ENCODE data around the gene LGALS7. TPM values are rescaled to one million over a fixed set of nuclear protein-coding genes. Genes with fewer than 3 reads are reported as not detected.
"Not testable (repeated sequence)": the region's sequence is repeated elsewhere in the genome, so short reads cannot be mapped to it uniquely, and the experiment has no call there.

Gene LGALS7
- total and polyA plus RNA-seq, 5 donors: 0.79 to 1.1 TPM; not detected in 3

DNA sequence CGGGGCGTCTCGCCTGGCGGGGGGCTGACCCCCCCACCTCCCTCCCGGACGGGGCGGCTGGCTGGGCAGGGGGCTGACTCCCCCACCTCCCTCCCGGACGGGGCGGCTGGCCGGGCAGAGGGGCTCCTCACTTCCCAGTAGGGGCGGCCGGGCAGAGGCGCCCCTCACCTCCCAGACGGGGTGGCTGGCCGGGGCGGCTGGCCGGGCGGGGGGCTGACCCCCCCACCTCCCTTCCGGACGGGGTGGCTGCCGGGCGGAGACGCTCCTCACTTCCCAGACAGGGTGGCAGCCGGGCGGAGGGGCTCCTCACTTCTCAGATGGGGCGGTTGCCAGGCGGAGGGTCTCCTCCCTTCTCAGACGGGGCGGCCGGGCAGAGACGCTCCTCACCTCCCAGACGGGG lies 24.5 kb upstream of the LGALS7 start:
- 96% methylated on average over 29 of the region's 33 CpGs for WGBS
- H3K9me3 ChIP-seq (ENCODE audit: control insufficient read depth, low read length); H3K27ac ChIP-seq (ENCODE audit: low read length); ATAC-seq; DNase-seq; H3K4me1 ChIP-seq (ENCODE audit: control insufficient read depth, insufficient read depth, low read length); H3K27me3 ChIP-seq (ENCODE audit: control insufficient read depth, insufficient read depth); H3K4me3 ChIP-seq (ENCODE audit: low read length); intact Hi-C loops (cut with DNase I): not testable (repeated sequence)

DNA sequence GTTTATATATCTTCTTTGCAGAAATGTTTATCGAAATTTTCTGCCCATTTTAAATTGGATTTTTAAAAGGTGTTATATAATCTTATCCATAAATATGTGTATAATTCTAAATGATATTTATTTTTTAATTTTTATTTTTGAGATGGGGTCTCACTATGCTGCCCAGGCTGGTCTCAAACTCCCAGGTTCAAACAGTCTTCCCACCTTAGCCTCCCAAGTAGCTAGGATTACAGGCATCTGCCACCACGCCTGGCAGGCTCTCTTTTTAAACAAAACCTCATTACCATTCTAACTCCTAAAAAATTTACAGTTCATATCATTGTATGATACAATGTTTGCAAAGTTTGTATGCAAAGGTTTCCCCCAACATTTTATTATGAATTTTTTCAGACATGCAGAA lies 22.8 kb upstream of the LGALS7 start:
- no peaks in the 10 kb centered on the region for H3K27me3 ChIP-seq (ENCODE audit: control insufficient read depth, insufficient read depth)
- no peak overlapping the region for H3K4me3 ChIP-seq (ENCODE audit: low read length)
- no peak for DNase-seq
- intact Hi-C loops (cut with DNase I): no loop called here
- no peaks in the 10 kb centered on the region for H3K4me1 ChIP-seq (ENCODE audit: control insufficient read depth, insufficient read depth, low read length)
- WGBS: 73% methylated on average over 2 of the region's 2 CpGs
- H3K9me3 ChIP-seq (ENCODE audit: control insufficient read depth, low read length): no peaks in the 10 kb centered on the region
- no peak for ATAC-seq
- no peak overlapping the region for H3K27ac ChIP-seq (ENCODE audit: low read length)

DNA sequence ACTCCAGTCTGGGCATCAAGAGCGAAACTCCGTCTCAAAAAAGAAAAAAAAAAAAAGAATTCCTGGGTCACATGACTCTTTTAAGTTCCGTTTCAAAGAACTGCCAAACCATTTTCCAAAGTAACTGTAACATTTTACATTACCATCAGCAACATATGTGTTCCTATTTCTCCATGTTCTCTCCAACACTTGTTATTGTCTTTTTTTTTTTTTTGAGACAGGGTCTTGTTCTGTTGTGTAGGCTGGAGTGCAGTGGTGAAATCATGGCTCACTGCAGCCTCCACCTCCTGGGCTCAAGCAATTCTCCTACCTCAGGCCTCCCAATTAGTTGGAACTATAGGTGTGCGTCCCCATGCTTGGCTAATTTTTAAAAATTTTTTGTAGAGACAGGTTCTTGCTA lies 22.2 kb upstream of the LGALS7 start:
- Histone ChIP-seq H3K27me3 (ENCODE audit: control insufficient read depth, insufficient read depth) (no peaks in the 10 kb centered on the region), H3K4me1 (ENCODE audit: control insufficient read depth, insufficient read depth, low read length) (no peaks in the 10 kb centered on the region), H3K4me3 (ENCODE audit: low read length) (no peak overlapping the region), H3K27ac (ENCODE audit: low read length) (no peak overlapping the region), H3K9me3 (ENCODE audit: control insufficient read depth, low read length) (no peaks in the 10 kb centered on the region)
- intact Hi-C loops (cut with DNase I): no loop called here
- 91% methylated on average over 4 of the region's 4 CpGs for WGBS
- no peak for ATAC-seq
- no peak for DNase-seq

DNA sequence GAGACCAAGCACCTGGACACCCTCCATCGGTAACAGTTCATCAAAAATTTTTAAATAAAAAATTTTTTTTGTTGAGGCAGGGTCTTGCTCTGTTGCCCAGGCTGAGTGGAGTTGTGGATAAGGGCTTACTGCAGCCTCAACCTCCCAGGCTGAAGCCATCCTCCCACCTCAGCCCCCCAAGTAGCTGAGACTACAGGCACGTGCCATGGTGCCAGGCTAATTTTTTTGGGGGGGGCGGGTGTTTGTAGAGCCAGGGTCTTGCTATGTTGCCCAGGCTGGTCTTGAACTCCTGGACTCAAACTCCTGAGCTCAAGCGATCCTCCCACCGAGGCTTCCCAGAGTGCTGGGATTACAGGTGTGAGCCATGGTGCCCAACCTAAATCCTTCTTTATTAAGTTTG lies 20.4 kb upstream of the LGALS7 start:
- Histone ChIP-seq H3K27me3 (ENCODE audit: control insufficient read depth, insufficient read depth) (no peaks in the 10 kb centered on the region), H3K27ac (ENCODE audit: low read length) (no peak overlapping the region), H3K4me3 (ENCODE audit: low read length) (no peak overlapping the region), H3K9me3 (ENCODE audit: control insufficient read depth, low read length) (no peaks in the 10 kb centered on the region), H3K4me1 (ENCODE audit: control insufficient read depth, insufficient read depth, low read length) (no peaks in the 10 kb centered on the region)
- intact Hi-C loops (cut with DNase I): no loop called here
- no peak for DNase-seq
- no peak for ATAC-seq
- 96% methylated on average over 5 of the region's 5 CpGs for WGBS

DNA sequence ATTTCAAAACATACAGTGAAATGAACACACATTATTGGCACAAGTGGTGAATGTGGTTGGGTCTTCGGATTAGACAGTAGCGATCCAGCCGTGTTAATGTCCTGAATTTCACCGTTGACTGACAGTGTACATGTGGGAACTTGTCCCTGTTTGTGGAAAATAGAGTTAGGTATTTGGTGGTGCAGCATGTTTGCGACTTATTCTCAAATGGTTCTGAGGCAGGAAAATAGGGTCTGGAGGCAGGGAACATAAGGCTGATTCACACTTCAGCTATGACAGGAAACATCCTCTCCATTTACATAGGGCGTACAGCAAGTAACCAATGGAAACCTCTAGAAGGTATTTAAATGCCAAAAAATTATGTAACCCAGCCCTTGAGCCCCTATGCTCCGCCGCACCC lies 19.9 kb upstream of the LGALS7 start:
- 71% methylated on average over 8 of the region's 8 CpGs for WGBS
- H3K27me3 ChIP-seq (ENCODE audit: control insufficient read depth, insufficient read depth): no peaks in the 10 kb centered on the region
- ATAC-seq (no peak), DNase-seq (no peak)
- H3K27ac ChIP-seq (ENCODE audit: low read length): no peak overlapping the region
- H3K4me1 ChIP-seq (ENCODE audit: control insufficient read depth, insufficient read depth, low read length): no peaks in the 10 kb centered on the region
- no peaks in the 10 kb centered on the region for H3K9me3 ChIP-seq (ENCODE audit: control insufficient read depth, low read length)
- no peak overlapping the region for H3K4me3 ChIP-seq (ENCODE audit: low read length)
- intact Hi-C loops (cut with DNase I): no loop called here

GRCh38 chr19:38792250-38793111 lies 19.2 kb upstream of the LGALS7 start:
- intact Hi-C loops (cut with DNase I): no loop called here
- Histone ChIP-seq H3K4me3 (ENCODE audit: low read length) (no peak overlapping the region), H3K9me3 (ENCODE audit: control insufficient read depth, low read length) (no peaks in the 10 kb centered on the region), H3K27ac (ENCODE audit: low read length) (no peak overlapping the region), H3K4me1 (ENCODE audit: control insufficient read depth, insufficient read depth, low read length) (no peaks in the 10 kb centered on the region), H3K27me3 (ENCODE audit: control insufficient read depth, insufficient read depth) (no peaks in the 10 kb centered on the region)
- ATAC-seq (peak; percentile 55 to 62), DNase-seq (peak; percentile 55 to 86 (median 86))
- 21% methylated on average over 65 of the region's 71 CpGs for WGBS

- H3K27ac ChIP-seq (ENCODE audit: low read length); DNase-seq; intact Hi-C loops (cut with DNase I); H3K27me3 ChIP-seq (ENCODE audit: control insufficient read depth, insufficient read depth); H3K4me1 ChIP-seq (ENCODE audit: control insufficient read depth, insufficient read depth, low read length); H3K4me3 ChIP-seq (ENCODE audit: low read length); H3K9me3 ChIP-seq (ENCODE audit: control insufficient read depth, low read length): not testable (repeated sequence)
- no CpG with 5 or more reads among the region's 40 CpGs for WGBS
- ATAC-seq: peak; percentile 95
Observed at GRCh38 chr19:38791451-38792064, 18.2 kb upstream of the LGALS7 start.

DNA sequence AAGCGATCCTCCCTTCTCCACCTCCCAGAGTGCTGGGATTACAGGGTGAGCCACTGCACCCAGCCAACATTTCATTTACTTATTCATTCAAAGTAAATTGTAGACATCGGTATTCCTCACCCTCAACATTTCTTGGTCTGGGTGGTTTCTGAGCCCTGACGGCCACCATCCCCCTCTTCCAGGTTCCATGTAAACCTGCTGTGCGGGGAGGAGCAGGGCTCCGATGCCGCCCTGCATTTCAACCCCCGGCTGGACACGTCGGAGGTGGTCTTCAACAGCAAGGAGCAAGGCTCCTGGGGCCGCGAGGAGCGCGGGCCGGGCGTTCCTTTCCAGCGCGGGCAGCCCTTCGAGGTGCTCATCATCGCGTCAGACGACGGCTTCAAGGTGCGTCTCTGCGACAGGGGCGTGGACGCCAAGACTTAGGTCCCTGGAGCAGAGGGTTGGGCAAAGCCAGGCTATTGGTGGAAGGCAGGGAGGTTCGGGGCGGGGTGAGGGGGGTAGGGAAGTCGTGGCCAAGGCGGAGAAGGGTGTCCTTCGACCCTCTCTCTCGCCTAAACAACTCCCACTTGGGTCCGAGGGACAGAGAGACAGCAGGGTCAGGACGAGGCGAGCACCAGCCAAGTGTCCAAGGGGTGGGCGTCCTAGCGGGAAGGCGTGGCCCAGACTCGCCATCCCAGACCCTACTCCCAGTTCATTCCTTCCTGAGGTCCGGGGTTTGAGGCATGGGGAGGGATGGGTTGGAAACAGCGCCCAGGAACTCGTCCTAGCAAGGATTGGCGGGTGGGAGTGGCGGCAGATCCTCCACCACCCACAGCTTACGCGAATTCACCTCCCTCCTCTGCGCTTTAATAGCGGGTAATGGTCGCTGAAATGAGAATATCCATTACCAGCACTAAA lies 17.4 kb upstream of the LGALS7 start:
- peak; percentile 3 to 6 for ATAC-seq
- H3K27ac ChIP-seq (ENCODE audit: low read length); H3K4me3 ChIP-seq (ENCODE audit: low read length); H3K27me3 ChIP-seq (ENCODE audit: control insufficient read depth, insufficient read depth); intact Hi-C loops (cut with DNase I); DNase-seq; H3K4me1 ChIP-seq (ENCODE audit: control insufficient read depth, insufficient read depth, low read length); H3K9me3 ChIP-seq (ENCODE audit: control insufficient read depth, low read length): not testable (repeated sequence)
- 55% methylated on average over 18 of the region's 49 CpGs for WGBS

- Histone ChIP-seq H3K4me1 (ENCODE audit: control insufficient read depth, insufficient read depth, low read length) (no peaks in the 10 kb centered on the region), H3K9me3 (ENCODE audit: control insufficient read depth, low read length) (no peaks in the 10 kb centered on the region), H3K27me3 (ENCODE audit: control insufficient read depth, insufficient read depth) (no peaks in the 10 kb centered on the region), H3K27ac (ENCODE audit: low read length) (no peak within 1 kb of the TSS), H3K4me3 (ENCODE audit: low read length) (no peak within 1 kb of the TSS)
- 67% methylated on average over 13 of the region's 17 CpGs for WGBS
- ATAC-seq: no peak
- intact Hi-C loops (cut with DNase I): no loop called here
- no peak for DNase-seq
Observed at GRCh38 chr19:38788478-38789243, 15.3 kb upstream of the LGALS7 start, which contains the start of gene LGALS7B. Gene LGALS7B, plus strand, starts transcription at chr19:38789200. Its CDS starts 27 bp downstream, at chr19:38789227.

- no peaks in the 10 kb centered on the region for H3K4me1 ChIP-seq (ENCODE audit: control insufficient read depth, insufficient read depth, low read length)
- intact Hi-C loops (cut with DNase I): no loop called here
- no peaks in the 10 kb centered on the region for H3K27me3 ChIP-seq (ENCODE audit: control insufficient read depth, insufficient read depth)
- H3K9me3 ChIP-seq (ENCODE audit: control insufficient read depth, low read length): no peaks in the 10 kb centered on the region
- 72% methylated on average over 11 of the region's 11 CpGs for WGBS
- H3K4me3 ChIP-seq (ENCODE audit: low read length): no peak overlapping the region
- ATAC-seq: no peak
- DNase-seq: no peak
- no peak overlapping the region for H3K27ac ChIP-seq (ENCODE audit: low read length)
Observed at GRCh38 chr19:38786572-38787265, 13.4 kb upstream of the LGALS7 start.

Data from right cardiac atrium (tissue), 5 donors.